Measurements from ENCODE around the gene PEX1. TPM values are rescaled to one million over a fixed set of nuclear protein-coding genes. Genes with fewer than 3 reads are reported as not detected.
A peak's percentile ranks its signal among the peaks of the same experiment; 100 is the strongest.

Gene PEX1
- total and polyA plus RNA-seq, 9 of the 15 experiments (the other 6 are each of a cell fraction or from before 2014, with no cell fraction given) = 9.4 to 32.2 (median 19.9) TPM

DNA sequence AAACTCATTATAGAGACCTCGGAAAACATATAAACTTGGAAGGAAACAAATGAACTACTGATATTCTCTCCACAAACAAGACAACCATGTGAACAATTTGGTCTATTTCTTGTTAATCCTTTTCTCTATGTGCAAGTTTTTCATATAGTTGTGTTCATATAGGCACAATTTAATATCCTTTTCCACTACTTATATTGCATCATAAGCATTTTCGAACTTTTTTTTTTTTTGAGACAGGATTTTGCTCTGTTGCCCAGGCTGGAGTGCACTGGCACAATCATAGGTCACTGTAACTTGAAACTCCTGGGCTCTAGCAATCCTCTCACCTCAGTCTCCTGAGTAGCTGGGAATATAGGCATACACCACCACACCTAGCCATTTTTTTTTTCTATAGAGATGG, 5.2 kb downstream of the PEX1 start:
- FAIRE-seq (no peak), DNase-seq (ENCODE audit: extremely low read depth in 1 of 4, low spot score in 3 of 4) (no peak), ATAC-seq (no peak)
- in situ Hi-C loops (cut with MboI) (no loop called here), intact Hi-C loops (cut with micrococcal nuclease) (loop anchor here (10.0 kb wide), 1 partner anchor 532 kb away; no protein-coding TSS in a partner anchor)
- WGBS (ENCODE audit: insufficient coverage, low coverage, missing lambda C conversion rate) = 37% methylated on average over 2 of the region's 2 CpGs
- Histone ChIP-seq H3K9me1 (ENCODE audit: control insufficient read depth, insufficient read depth, low read length) (no peaks in the 10 kb centered on the region), H3K36me3 (ENCODE audit: control insufficient read depth, insufficient read depth, low read length) (peaks cover 3% of the 10 kb centered on the region; the same call in 2 of the 3 replicates), H3K27ac (ENCODE audit: extremely low read depth, low read depth, low read length) (no peak overlapping the region), H2AFZ (ENCODE audit: low read depth, low read length) (no peak overlapping the region), H3K9ac (ENCODE audit: insufficient read depth in 1 of 2, low read depth in 2 of 2, low read length in 2 of 2) (no peak overlapping the region), H3K79me2 (ENCODE audit: control insufficient read depth, insufficient read depth, low read length) (peaks cover 17% of the 10 kb centered on the region; the same call in 2 of the 3 replicates), H3K27me3 (ENCODE audit: control insufficient read depth in 2 of 2, insufficient read depth in 2 of 2, low read length in 2 of 2) (no peaks in the 10 kb centered on the region), H3K4me1 (replicated peaks in 1 of 2; ENCODE audit: control insufficient read depth in 2 of 2, insufficient read depth in 2 of 2, low read length in 2 of 2) (peaks cover 5 to 6% of the 10 kb centered on the region in 2 experiments; a peak in 3 of 5 replicates), H3K9me3 (replicated peaks; ENCODE audit: control insufficient read depth, insufficient read depth, low read depth, low read length) (no peaks in the 10 kb centered on the region), H3K4me2 (ENCODE audit: insufficient read depth, low read length) (no peak overlapping the region), H3K4me3 (no peak overlapping the region), H4K20me1 (replicated peaks; ENCODE audit: control insufficient read depth, insufficient read depth, low read length) (no peaks in the 10 kb centered on the region)
- CTCF ChIA-PET (ENCODE audit: low intra/inter-chr PET ratio) = no interaction called here
- no TSS peak for BruUV-seq (replicated peaks)
- POLR2A ChIA-PET = no interaction called here
- TF ChIP-seq TEAD2 (tag; IDR thresholded peaks at IDR 0.05) (no peak), HNRNPH1 (optimal IDR thresholded peaks at IDR 0.05; ENCODE audit: low read depth, low read length) (no peak), PHB2 (IDR thresholded peaks at IDR 0.05; ENCODE audit: low read depth) (no peak), ZNF316 (IDR thresholded peaks at IDR 0.05) (peak; percentile 89), C11orf30 (IDR thresholded peaks at IDR 0.05; ENCODE audit: low read depth) (peak; percentile 68), ZNF140 (CRISPR knock-in tag; IDR thresholded peaks at IDR 0.05) (no peak), BRCA1 (IDR thresholded peaks at IDR 0.05) (no peak), BRCA1 (CRISPR knock-in tag; IDR thresholded peaks at IDR 0.05) (no peak), NRF1 (conservative IDR thresholded peaks at IDR 0.05 in 1 of 2, IDR thresholded peaks at IDR 0.05 in 1 of 2) (no peak)
- TF ChIP-seq, protein P1, sequence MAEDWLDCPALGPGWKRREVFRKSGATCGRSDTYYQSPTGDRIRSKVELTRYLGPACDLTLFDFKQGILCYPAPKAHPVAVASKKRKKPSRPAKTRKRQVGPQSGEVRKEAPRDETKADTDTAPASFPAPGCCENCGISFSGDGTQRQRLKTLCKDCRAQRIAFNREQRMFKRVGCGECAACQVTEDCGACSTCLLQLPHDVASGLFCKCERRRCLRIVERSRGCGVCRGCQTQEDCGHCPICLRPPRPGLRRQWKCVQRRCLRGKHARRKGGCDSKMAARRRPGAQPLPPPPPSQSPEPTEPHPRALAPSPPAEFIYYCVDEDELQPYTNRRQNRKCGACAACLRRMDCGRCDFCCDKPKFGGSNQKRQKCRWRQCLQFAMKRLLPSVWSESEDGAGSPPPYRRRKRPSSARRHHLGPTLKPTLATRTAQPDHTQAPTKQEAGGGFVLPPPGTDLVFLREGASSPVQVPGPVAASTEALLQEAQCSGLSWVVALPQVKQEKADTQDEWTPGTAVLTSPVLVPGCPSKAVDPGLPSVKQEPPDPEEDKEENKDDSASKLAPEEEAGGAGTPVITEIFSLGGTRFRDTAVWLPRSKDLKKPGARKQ (CRISPR knock-in tag; IDR thresholded peaks at IDR 0.05) = no peak
- TF ChIP-seq, protein P2, sequence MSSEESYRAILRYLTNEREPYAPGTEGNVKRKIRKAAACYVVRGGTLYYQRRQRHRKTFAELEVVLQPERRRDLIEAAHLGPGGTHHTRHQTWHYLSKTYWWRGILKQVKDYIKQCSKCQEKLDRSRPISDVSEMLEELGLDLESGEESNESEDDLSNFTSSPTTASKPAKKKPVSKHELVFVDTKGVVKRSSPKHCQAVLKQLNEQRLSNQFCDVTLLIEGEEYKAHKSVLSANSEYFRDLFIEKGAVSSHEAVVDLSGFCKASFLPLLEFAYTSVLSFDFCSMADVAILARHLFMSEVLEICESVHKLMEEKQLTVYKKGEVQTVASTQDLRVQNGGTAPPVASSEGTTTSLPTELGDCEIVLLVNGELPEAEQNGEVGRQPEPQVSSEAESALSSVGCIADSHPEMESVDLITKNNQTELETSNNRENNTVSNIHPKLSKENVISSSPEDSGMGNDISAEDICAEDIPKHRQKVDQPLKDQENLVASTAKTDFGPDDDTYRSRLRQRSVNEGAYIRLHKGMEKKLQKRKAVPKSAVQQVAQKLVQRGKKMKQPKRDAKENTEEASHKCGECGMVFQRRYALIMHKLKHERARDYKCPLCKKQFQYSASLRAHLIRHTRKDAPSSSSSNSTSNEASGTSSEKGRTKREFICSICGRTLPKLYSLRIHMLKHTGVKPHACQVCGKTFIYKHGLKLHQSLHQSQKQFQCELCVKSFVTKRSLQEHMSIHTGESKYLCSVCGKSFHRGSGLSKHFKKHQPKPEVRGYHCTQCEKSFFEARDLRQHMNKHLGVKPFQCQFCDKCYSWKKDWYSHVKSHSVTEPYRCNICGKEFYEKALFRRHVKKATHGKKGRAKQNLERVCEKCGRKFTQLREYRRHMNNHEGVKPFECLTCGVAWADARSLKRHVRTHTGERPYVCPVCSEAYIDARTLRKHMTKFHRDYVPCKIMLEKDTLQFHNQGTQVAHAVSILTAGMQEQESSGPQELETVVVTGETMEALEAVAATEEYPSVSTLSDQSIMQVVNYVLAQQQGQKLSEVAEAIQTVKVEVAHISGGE (CRISPR knock-in tag; IDR thresholded peaks at IDR 0.05) = no peak
- TF ChIP-seq, protein P3, sequence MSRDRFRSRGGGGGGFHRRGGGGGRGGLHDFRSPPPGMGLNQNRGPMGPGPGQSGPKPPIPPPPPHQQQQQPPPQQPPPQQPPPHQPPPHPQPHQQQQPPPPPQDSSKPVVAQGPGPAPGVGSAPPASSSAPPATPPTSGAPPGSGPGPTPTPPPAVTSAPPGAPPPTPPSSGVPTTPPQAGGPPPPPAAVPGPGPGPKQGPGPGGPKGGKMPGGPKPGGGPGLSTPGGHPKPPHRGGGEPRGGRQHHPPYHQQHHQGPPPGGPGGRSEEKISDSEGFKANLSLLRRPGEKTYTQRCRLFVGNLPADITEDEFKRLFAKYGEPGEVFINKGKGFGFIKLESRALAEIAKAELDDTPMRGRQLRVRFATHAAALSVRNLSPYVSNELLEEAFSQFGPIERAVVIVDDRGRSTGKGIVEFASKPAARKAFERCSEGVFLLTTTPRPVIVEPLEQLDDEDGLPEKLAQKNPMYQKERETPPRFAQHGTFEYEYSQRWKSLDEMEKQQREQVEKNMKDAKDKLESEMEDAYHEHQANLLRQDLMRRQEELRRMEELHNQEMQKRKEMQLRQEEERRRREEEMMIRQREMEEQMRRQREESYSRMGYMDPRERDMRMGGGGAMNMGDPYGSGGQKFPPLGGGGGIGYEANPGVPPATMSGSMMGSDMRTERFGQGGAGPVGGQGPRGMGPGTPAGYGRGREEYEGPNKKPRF (IDR thresholded peaks at IDR 0.05; ENCODE audit: low read depth, low read length) = no peak
- TF ChIP-seq, protein P4, sequence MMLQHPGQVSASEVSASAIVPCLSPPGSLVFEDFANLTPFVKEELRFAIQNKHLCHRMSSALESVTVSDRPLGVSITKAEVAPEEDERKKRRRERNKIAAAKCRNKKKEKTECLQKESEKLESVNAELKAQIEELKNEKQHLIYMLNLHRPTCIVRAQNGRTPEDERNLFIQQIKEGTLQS (IDR thresholded peaks at IDR 0.05) = 0 out of 2 replicates have a peak, but pooled peaks have one; percentile 24
- TF ChIP-seq, protein P4 (CRISPR knock-in tag; conservative IDR thresholded peaks at IDR 0.05) = no peak

Measured in K562 (cell line).